ENCODE results near the gene IPO4. TPM values are rescaled to one million over a fixed set of nuclear protein-coding genes. Genes with fewer than 3 reads are reported as not detected.

Gene IPO4
- total and polyA plus RNA-seq, 2 of the 8 experiments (the other 6 are each of a cell fraction or from before 2014, with no cell fraction given) = 55.5 to 108 TPM

DNA sequence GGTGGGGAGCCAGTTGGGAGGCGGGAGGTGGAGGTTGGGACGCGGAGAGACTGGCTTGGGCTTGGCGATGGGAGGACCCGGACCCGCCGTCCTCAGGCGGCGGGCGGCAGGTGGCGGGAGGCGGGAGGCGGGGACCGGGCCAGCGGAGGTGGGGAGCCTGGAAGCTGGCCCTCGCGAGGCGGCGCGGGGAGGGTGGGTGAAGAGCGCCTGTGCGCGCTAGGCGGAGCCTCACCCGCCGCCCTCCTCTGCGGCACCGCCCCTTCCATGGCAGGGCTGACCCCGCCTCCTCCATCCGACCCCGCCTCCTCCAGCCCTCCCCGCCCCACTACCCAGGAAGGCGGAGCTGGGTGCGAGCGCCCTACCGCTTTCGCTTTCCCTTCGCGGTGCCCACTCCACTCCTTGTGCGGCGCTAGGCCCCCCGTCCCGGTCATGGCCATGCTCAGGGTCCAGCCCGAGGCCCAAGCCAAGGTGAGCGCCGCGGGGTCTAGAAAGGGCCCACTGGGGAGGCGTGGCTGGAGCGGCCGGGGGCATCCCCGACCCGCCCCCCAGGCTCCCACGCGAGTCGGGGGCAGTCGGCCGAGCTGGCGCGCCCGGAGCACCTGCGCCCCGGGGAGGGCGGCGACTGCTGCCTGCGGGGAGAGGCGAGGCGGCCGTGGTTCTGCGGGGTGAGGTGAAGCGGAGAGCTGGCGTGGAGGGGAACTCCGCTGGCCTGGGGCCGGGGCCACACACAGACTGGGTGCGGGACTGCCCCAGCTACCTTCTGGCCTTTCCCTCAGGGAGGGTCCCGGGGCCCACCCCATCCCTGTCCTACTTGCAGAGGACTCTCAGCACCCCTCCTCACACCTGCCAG lies 52.6 kb downstream of the IPO4 start, which contains the start of gene PSME1 (continued):
- TF ChIP-seq, protein P1, sequence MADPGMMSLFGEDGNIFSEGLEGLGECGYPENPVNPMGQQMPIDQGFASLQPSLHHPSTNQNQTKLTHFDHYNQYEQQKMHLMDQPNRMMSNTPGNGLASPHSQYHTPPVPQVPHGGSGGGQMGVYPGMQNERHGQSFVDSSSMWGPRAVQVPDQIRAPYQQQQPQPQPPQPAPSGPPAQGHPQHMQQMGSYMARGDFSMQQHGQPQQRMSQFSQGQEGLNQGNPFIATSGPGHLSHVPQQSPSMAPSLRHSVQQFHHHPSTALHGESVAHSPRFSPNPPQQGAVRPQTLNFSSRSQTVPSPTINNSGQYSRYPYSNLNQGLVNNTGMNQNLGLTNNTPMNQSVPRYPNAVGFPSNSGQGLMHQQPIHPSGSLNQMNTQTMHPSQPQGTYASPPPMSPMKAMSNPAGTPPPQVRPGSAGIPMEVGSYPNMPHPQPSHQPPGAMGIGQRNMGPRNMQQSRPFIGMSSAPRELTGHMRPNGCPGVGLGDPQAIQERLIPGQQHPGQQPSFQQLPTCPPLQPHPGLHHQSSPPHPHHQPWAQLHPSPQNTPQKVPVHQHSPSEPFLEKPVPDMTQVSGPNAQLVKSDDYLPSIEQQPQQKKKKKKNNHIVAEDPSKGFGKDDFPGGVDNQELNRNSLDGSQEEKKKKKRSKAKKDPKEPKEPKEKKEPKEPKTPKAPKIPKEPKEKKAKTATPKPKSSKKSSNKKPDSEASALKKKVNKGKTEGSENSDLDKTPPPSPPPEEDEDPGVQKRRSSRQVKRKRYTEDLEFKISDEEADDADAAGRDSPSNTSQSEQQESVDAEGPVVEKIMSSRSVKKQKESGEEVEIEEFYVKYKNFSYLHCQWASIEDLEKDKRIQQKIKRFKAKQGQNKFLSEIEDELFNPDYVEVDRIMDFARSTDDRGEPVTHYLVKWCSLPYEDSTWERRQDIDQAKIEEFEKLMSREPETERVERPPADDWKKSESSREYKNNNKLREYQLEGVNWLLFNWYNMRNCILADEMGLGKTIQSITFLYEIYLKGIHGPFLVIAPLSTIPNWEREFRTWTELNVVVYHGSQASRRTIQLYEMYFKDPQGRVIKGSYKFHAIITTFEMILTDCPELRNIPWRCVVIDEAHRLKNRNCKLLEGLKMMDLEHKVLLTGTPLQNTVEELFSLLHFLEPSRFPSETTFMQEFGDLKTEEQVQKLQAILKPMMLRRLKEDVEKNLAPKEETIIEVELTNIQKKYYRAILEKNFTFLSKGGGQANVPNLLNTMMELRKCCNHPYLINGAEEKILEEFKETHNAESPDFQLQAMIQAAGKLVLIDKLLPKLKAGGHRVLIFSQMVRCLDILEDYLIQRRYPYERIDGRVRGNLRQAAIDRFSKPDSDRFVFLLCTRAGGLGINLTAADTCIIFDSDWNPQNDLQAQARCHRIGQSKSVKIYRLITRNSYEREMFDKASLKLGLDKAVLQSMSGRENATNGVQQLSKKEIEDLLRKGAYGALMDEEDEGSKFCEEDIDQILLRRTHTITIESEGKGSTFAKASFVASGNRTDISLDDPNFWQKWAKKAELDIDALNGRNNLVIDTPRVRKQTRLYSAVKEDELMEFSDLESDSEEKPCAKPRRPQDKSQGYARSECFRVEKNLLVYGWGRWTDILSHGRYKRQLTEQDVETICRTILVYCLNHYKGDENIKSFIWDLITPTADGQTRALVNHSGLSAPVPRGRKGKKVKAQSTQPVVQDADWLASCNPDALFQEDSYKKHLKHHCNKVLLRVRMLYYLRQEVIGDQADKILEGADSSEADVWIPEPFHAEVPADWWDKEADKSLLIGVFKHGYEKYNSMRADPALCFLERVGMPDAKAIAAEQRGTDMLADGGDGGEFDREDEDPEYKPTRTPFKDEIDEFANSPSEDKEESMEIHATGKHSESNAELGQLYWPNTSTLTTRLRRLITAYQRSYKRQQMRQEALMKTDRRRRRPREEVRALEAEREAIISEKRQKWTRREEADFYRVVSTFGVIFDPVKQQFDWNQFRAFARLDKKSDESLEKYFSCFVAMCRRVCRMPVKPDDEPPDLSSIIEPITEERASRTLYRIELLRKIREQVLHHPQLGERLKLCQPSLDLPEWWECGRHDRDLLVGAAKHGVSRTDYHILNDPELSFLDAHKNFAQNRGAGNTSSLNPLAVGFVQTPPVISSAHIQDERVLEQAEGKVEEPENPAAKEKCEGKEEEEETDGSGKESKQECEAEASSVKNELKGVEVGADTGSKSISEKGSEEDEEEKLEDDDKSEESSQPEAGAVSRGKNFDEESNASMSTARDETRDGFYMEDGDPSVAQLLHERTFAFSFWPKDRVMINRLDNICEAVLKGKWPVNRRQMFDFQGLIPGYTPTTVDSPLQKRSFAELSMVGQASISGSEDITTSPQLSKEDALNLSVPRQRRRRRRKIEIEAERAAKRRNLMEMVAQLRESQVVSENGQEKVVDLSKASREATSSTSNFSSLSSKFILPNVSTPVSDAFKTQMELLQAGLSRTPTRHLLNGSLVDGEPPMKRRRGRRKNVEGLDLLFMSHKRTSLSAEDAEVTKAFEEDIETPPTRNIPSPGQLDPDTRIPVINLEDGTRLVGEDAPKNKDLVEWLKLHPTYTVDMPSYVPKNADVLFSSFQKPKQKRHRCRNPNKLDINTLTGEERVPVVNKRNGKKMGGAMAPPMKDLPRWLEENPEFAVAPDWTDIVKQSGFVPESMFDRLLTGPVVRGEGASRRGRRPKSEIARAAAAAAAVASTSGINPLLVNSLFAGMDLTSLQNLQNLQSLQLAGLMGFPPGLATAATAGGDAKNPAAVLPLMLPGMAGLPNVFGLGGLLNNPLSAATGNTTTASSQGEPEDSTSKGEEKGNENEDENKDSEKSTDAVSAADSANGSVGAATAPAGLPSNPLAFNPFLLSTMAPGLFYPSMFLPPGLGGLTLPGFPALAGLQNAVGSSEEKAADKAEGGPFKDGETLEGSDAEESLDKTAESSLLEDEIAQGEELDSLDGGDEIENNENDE (IDR thresholded peaks at IDR 0.05; ENCODE audit: insufficient replicate concordance, low read length) = no peak
- TF ChIP-seq CHD2 (IDR thresholded peaks at IDR 0.05; ENCODE audit: low read length) (peak; percentile 34; the same call in 1 of the 2 replicates), CHD1 (IDR thresholded peaks at IDR 0.05; ENCODE audit: low read depth, low read length) (no peak), EGR1 (IDR thresholded peaks at IDR 0.05; ENCODE audit: borderline replicate concordance, low read depth, low read length) (no peak), SIRT6 (IDR thresholded peaks at IDR 0.05; ENCODE audit: low read length) (no peak), SP1 (IDR thresholded peaks at IDR 0.05; ENCODE audit: low read depth, low read length) (no peak; the same call in 1 of the 2 replicates), JUND (IDR thresholded peaks at IDR 0.05; ENCODE audit: low read length) (no peak)
- TF ChIP-seq, protein P2, sequence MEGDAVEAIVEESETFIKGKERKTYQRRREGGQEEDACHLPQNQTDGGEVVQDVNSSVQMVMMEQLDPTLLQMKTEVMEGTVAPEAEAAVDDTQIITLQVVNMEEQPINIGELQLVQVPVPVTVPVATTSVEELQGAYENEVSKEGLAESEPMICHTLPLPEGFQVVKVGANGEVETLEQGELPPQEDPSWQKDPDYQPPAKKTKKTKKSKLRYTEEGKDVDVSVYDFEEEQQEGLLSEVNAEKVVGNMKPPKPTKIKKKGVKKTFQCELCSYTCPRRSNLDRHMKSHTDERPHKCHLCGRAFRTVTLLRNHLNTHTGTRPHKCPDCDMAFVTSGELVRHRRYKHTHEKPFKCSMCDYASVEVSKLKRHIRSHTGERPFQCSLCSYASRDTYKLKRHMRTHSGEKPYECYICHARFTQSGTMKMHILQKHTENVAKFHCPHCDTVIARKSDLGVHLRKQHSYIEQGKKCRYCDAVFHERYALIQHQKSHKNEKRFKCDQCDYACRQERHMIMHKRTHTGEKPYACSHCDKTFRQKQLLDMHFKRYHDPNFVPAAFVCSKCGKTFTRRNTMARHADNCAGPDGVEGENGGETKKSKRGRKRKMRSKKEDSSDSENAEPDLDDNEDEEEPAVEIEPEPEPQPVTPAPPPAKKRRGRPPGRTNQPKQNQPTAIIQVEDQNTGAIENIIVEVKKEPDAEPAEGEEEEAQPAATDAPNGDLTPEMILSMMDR (IDR thresholded peaks at IDR 0.05; ENCODE audit: control extremely low read depth in 1 of 3, insufficient read depth in 1 of 3, low read depth in 1 of 3, low read length in 3 of 3) = no peak

All from H1 (cell line).